Endothelial cell (in vitro differentiated cells): ENCODE measurements around the gene WDFY2. TPM values are rescaled to one million over a fixed set of nuclear protein-coding genes. Genes with fewer than 3 reads are reported as not detected.

ENCODE experiments used
- DNase-seq: peaks from one replicate; pipeline ENCODE4 v3.0.0; 2021; ENCODE audit warnings: low spot score
- H3K27ac Mint-ChIP-seq: one replicate; pipeline ENCODE4 v1.8.0; 2021; ENCODE audit warnings: mixed read lengths, inconsistent platforms; ENCODE audit not compliant: unreplicated experiment
- H3K27me3 Mint-ChIP-seq: one replicate; pipeline ENCODE4 v1.8.0; 2021; ENCODE audit warnings: mild to moderate bottlenecking, moderate library complexity, mixed read lengths, inconsistent platforms; ENCODE audit not compliant: unreplicated experiment
- H3K36me3 Mint-ChIP-seq: one replicate; pipeline ENCODE4 v1.8.0; 2021; ENCODE audit warnings: mild to moderate bottlenecking, low read depth, mixed read lengths, inconsistent platforms; ENCODE audit not compliant: unreplicated experiment
- H3K4me1 Mint-ChIP-seq: one replicate; pipeline ENCODE4 v1.8.0; 2021; ENCODE audit warnings: mild to moderate bottlenecking, mixed read lengths, inconsistent platforms; ENCODE audit not compliant: unreplicated experiment
- H3K4me3 Mint-ChIP-seq: one replicate; pipeline ENCODE4 v1.8.0; 2021; ENCODE audit warnings: mild to moderate bottlenecking, mixed read lengths, inconsistent platforms; ENCODE audit not compliant: unreplicated experiment
- H3K9me3 Mint-ChIP-seq: one replicate; pipeline ENCODE4 v1.8.0; 2021; ENCODE audit warnings: mixed read lengths, inconsistent platforms; ENCODE audit not compliant: unreplicated experiment
- CTCF ChIP-seq: fragments of 200-600 bp; sonication (generic); IDR thresholded peaks from one replicate; pipeline ENCODE4 v1.5.0; 2021; ENCODE audit warnings: antibody characterized with exemption; ENCODE audit not compliant: unreplicated experiment
- total RNA-seq: library from RNA; stranded (reverse); fragmentation: NEBNext Ultra II Directional; extraction: Animal tissue kit (Norgen Biotek cat#: 25700); gene quantifications from one replicate; pipeline ENCODE4 v1.2.1, GENCODE V29; 2021; ENCODE audit not compliant: unreplicated experiment

Gene WDFY2
- total RNA-seq, 1 donor from 2014 or later = 22.7 TPM

GRCh38 chr13:51678420-51678819, 94.2 kb downstream of the WDFY2 start:
- TF ChIP-seq CTCF = no peak
- H3K27ac Mint-ChIP-seq = no peak overlapping the region
- no peaks in the 10 kb centered on the region for H3K9me3 Mint-ChIP-seq
- peaks cover 11% of the 10 kb centered on the region for H3K4me1 Mint-ChIP-seq
- H3K4me3 Mint-ChIP-seq = no peak overlapping the region
- DNase-seq = no peak
- no peaks in the 10 kb centered on the region for H3K36me3 Mint-ChIP-seq
- no peaks in the 10 kb centered on the region for H3K27me3 Mint-ChIP-seq

GRCh38 chr13:51679616-51680015, 95.4 kb downstream of the WDFY2 start:
- DNase-seq = no peak
- TF ChIP-seq CTCF = no peak
- Mint-ChIP-seq H3K27ac (no peak overlapping the region), H3K36me3 (no peaks in the 10 kb centered on the region), H3K4me3 (no peak overlapping the region), H3K27me3 (no peaks in the 10 kb centered on the region), H3K9me3 (no peaks in the 10 kb centered on the region), H3K4me1 (peaks cover 2% of the 10 kb centered on the region)

GRCh38 chr13:51681037-51681678, 96.9 kb downstream of the WDFY2 start:
- Mint-ChIP-seq H3K27me3 (no peaks in the 10 kb centered on the region), H3K4me3 (no peak overlapping the region), H3K36me3 (no peaks in the 10 kb centered on the region), H3K27ac (no peak overlapping the region), H3K4me1 (peaks cover 3% of the 10 kb centered on the region), H3K9me3 (no peaks in the 10 kb centered on the region)
- no peak for DNase-seq
- no peak for TF ChIP-seq CTCF

GRCh38 chr13:51682686-51683085, 98.4 kb downstream of the WDFY2 start:
- Mint-ChIP-seq H3K36me3 (no peaks in the 10 kb centered on the region), H3K27me3 (no peaks in the 10 kb centered on the region), H3K4me3 (no peak overlapping the region), H3K27ac (no peak overlapping the region), H3K9me3 (no peaks in the 10 kb centered on the region), H3K4me1 (peaks cover 7% of the 10 kb centered on the region)
- TF ChIP-seq CTCF = no peak
- no peak for DNase-seq

- no peak for DNase-seq
- no peaks in the 10 kb centered on the region for H3K9me3 Mint-ChIP-seq
- H3K4me1 Mint-ChIP-seq = peaks cover 16% of the 10 kb centered on the region
- no peaks in the 10 kb centered on the region for H3K27me3 Mint-ChIP-seq
- no peaks in the 10 kb centered on the region for H3K36me3 Mint-ChIP-seq
- H3K4me3 Mint-ChIP-seq = no peak overlapping the region
- no peak for TF ChIP-seq CTCF
- H3K27ac Mint-ChIP-seq = no peak overlapping the region
Measured at GRCh38 chr13:51683597-51683996, 99.3 kb downstream of the WDFY2 start.
